ENCODE measurements around the gene NR2C2.

Gene NR2C2

GRCh38 chr3:15032650-15033049, 85.3 kb downstream of the NR2C2 start:
- DNase-seq = no peak

GRCh38 chr3:15033103-15033502, 85.7 kb downstream of the NR2C2 start:
- no peak for DNase-seq

- DNase-seq = no peak
Measured at GRCh38 chr3:15038306-15038705, 90.9 kb downstream of the NR2C2 start.

GRCh38 chr3:15040844-15041243, 93.5 kb downstream of the NR2C2 start:
- no peak for DNase-seq

- no peak for DNase-seq
Measured at GRCh38 chr3:15041950-15042349, 94.6 kb downstream of the NR2C2 start.

- DNase-seq = no peak
Measured at GRCh38 chr3:15042936-15043335, 95.6 kb downstream of the NR2C2 start.

- no peak for DNase-seq
Measured at GRCh38 chr3:15043408-15044171, 96.2 kb downstream of the NR2C2 start.

- DNase-seq = no peak
Measured at GRCh38 chr3:15044326-15044725, 96.9 kb downstream of the NR2C2 start.

GRCh38 chr3:15045667-15046066, 98.3 kb downstream of the NR2C2 start:
- DNase-seq = no peak

- DNase-seq = no peak
Measured at GRCh38 chr3:15049584-15049983, 102.2 kb downstream of the NR2C2 start.

GRCh38 chr3:15050405-15051092, 103.2 kb downstream of the NR2C2 start:
- no peak for DNase-seq

- DNase-seq = no peak
Measured at GRCh38 chr3:15051531-15051930, 104.1 kb downstream of the NR2C2 start.

GRCh38 chr3:15052335-15053242, 105.2 kb downstream of the NR2C2 start:
- no peak for DNase-seq

- DNase-seq = no peak
Measured at GRCh38 chr3:15053541-15053940, 106.2 kb downstream of the NR2C2 start.

- no peak for DNase-seq
Measured at GRCh38 chr3:15055019-15055557, 107.7 kb downstream of the NR2C2 start.

GRCh38 chr3:15056676-15057404, 109.5 kb downstream of the NR2C2 start:
- no peak for DNase-seq

GRCh38 chr3:15060029-15060428, 112.6 kb downstream of the NR2C2 start:
- no peak for DNase-seq

GRCh38 chr3:15063238-15063637, 115.9 kb downstream of the NR2C2 start:
- no peak for DNase-seq

- no peak for DNase-seq
Measured at GRCh38 chr3:15063656-15064286, 116.4 kb downstream of the NR2C2 start.

- no peak for DNase-seq
Measured at GRCh38 chr3:15064299-15064834, 117.0 kb downstream of the NR2C2 start.

- DNase-seq = peak; percentile 92
Measured at GRCh38 chr3:15064835-15065549, 117.6 kb downstream of the NR2C2 start, which contains the start of gene MRPS25. MRPS25 (minus strand) TSS chr3:15065315; CDS start chr3:15065194, 121 bp downstream.
